Measurements from ENCODE around the gene LDB3. TPM values are rescaled to one million over a fixed set of nuclear protein-coding genes. Genes with fewer than 3 reads are reported as not detected.
A peak's percentile ranks its signal among the peaks of the same experiment; 100 is the strongest.

LDB3 gene
- total RNA-seq, 1 experiment from 2014 or later = not detected

GRCh38 chr10:86664341-86665217, 3.7 kb upstream of the LDB3 start:
- DNase-seq (ENCODE audit: low read depth) = peak; percentile 26

GRCh38 chr10:86665218-86665607, 3.1 kb upstream of the LDB3 start:
- no peak for DNase-seq (ENCODE audit: low read depth)

- no peak for DNase-seq (ENCODE audit: low read depth)
These were observed 2.4 kb upstream of the LDB3 start for GRCh38 chr10:86665868-86666267.

GRCh38 chr10:86666538-86666937, 1.8 kb upstream of the LDB3 start:
- no peak for DNase-seq (ENCODE audit: low read depth)

- DNase-seq (ENCODE audit: low read depth) = no peak
These were observed 710 bp upstream of the LDB3 start for GRCh38 chr10:86667421-86668181.

- no peak for DNase-seq (ENCODE audit: low read depth)
These were observed 2.0 kb downstream of the LDB3 start for GRCh38 chr10:86670290-86670811.

GRCh38 chr10:86670876-86671275, 2.6 kb downstream of the LDB3 start:
- DNase-seq (ENCODE audit: low read depth) = no peak

- no peak for DNase-seq (ENCODE audit: low read depth)
These were observed 3.1 kb downstream of the LDB3 start for GRCh38 chr10:86671419-86671818.

GRCh38 chr10:86671985-86672710, 3.8 kb downstream of the LDB3 start:
- DNase-seq (ENCODE audit: low read depth) = no peak

GRCh38 chr10:86673216-86673826, 5.0 kb downstream of the LDB3 start:
- no peak for DNase-seq (ENCODE audit: low read depth)

- DNase-seq (ENCODE audit: low read depth) = no peak
These were observed 5.7 kb downstream of the LDB3 start for GRCh38 chr10:86673827-86674581.

- no peak for DNase-seq (ENCODE audit: low read depth)
These were observed 6.6 kb downstream of the LDB3 start for GRCh38 chr10:86674912-86675311.

GRCh38 chr10:86677374-86677773, 9.1 kb downstream of the LDB3 start:
- no peak for DNase-seq (ENCODE audit: low read depth)

- DNase-seq (ENCODE audit: low read depth) = no peak
These were observed 10.9 kb downstream of the LDB3 start for GRCh38 chr10:86678999-86679792.

GRCh38 chr10:86681047-86681446, 12.7 kb downstream of the LDB3 start:
- DNase-seq (ENCODE audit: low read depth) = no peak

- DNase-seq (ENCODE audit: low read depth) = no peak
These were observed 13.5 kb downstream of the LDB3 start for GRCh38 chr10:86681722-86682386.

- no peak for DNase-seq (ENCODE audit: low read depth)
These were observed 14.4 kb downstream of the LDB3 start for GRCh38 chr10:86682675-86683074.

GRCh38 chr10:86684331-86685097, 16.2 kb downstream of the LDB3 start:
- peak; percentile 32 for DNase-seq (ENCODE audit: low read depth)
